Measurements from ENCODE around the gene CALY. TPM values are rescaled to one million over a fixed set of nuclear protein-coding genes. Genes with fewer than 3 reads are reported as not detected.

The CALY gene
- total RNA-seq, 1 donor from 2014 or later: 0.92 TPM

DNA sequence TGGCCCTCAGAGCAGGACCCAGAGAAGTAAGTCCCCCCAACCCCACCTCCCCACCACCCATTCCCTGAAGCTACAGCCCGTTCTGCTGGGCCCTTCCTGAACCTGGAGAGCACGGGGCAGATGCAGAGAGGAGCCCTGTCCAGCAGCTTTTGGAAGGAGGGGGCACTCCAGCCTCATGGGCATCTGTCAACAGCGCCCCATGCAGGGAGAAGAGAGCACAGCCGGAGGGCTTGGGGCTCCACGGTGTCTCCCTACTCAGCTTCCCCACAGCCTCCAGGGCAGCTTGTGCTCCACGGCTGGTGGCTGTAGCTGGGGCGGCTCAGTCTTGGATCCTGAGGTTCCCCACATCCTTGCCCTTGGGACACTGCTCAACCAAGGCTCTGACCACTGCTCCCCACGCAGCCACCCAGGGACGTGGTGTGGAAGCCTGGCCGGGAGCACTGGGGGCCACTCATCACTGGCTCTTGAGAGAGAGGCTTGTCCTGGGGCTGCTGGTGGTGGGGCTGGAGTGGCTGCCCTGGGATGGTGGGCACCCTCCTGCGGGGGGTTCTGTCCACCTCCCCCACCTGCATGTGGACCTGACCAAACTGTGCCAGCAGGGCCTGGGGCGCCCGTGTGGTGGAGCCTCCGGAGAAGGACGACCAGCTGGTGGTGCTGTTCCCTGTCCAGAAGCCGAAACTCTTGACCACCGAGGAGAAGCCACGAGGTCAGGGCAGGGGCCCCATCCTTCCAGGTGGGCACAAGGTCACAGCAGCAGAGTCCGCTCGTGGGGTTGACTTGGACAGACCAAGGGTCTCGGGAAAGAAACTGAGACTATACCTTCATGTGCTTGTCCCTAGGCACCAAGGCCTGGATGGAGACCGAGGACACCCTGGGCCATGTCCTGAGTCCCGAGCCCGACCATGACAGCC, 15.0 kb upstream of the CALY start:
- no peak for DNase-seq (ENCODE audit: low spot score)

DNA sequence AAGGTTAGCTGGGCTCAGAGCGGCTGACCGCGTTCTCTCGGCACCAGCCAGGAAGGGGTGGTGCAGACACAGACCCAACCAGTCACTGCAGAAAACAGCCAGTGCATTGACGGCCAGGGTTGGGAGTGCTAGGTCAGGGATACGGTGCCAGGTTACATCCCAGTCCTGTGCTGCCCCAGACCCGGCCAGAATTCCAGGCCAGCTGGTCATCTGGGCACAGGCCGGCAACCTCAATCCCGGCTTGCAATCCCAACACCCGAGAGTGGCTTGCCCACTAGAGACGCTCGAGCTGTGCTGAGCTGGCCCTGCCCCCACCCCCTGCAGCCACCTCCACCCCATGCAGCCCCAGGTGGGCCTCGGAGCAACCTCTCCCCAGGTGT, 14.2 kb upstream of the CALY start:
- no peak for DNase-seq (ENCODE audit: low spot score)

DNA sequence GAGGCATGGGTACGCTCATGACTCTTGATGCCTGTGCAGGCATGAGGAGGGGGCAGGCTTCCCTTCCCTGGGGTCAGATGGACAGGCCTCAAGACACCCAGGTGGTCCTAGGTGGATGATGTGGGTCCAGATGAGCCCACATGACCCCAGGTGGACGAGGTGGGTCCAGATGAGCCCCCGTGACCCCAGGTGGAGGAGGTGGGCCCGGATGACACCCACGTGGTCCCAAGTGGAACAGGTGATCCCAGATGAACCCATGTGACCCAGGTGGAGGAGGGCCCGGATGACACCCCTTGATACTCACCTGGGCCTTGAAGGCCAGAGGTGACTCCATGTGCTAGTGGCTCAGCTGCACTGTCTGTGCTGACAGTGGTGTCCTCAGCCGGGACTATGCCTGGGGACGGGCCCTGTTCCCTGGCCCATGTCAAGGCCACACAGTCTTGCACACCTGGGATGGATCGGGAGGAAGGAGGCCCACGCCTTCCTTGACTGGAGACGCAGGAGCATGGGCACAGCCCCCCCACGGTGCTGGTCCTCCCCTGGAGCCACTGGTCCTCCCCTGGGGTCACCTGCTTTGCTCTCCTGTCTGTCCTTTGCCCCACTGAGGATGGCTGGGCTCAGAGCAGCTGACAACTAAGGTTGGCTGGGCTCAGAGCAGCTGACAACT, 13.7 kb upstream of the CALY start:
- DNase-seq (ENCODE audit: low spot score): no peak

DNA sequence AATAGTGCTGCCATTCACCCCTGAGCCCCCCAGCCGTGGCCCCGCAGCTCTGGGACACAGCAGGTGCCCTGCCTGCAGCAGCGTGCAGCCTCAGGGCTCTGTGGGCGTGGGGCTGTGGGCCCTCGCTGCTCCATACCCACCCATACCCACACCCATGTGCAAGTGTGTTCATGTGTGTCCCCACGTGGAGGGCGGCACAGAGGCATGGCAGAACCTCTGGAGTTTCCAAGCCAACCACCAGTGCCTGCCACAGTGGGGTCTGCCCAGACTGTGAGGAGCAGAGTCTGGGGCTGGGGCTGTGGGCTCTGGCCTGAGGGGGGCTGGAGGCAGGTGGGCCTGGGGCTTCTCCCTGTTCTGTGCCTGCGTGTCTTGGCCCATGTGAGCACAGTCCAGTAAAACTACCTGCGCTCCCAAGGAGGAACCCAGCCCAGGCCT, 12.9 kb upstream of the CALY start:
- no peak for DNase-seq (ENCODE audit: low spot score)

DNA sequence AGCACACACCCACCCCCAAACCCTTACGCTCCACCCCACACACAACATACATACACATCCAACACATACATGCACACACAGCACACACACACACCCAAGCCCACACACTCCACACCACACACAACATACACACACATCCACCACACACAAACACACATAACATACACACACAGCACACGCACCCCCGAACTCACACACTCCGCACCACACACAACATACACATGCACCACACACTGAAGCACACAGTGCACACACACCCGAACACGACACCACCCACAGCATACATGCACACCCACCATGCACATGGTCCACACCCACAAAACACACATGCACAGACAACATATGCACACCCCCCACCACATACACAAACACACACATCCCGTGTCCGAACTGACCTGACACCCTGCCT, 12.5 kb upstream of the CALY start:
- no peak for DNase-seq (ENCODE audit: low spot score)

DNA sequence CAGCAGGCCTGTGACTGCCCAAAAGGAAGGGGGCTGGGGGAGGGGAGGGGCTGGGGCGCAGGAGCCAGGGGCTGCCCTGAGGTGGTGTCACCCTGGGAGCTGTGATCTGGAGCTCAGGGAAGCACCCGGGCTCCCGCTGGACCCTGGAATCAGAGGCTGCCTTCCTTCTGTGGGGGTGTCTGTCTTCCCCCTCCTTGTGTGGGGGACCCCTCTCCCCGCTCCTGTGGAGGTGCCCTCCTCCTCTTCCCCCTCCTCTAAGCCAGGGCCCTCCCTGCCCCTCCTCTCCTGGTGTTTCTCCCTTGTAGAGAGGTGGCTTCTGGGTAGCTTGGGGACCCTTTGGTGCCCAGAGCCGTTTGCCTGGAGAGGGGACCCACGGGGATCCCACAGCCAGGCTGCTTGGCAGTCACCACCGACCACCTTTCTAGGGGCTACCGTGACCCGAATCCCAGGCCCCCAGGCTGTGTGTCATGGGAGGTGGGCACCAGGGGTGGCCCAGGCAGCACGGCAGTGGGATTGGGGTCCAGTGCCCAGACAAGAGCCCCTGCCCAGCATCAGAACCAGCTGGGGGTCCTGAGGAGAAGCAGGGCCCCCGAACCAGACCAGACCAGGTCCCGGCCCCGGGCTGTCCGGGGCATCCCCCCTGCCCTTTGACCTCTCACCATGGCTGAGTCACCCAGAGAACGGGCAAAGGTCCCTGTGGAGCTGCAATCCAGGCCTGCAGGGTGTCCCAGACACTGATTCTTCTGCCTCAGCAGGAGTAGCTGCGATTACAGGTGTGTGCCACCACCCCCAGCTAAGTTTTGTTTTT, 11.2 kb upstream of the CALY start:
- no peak for DNase-seq (ENCODE audit: low spot score)

DNA sequence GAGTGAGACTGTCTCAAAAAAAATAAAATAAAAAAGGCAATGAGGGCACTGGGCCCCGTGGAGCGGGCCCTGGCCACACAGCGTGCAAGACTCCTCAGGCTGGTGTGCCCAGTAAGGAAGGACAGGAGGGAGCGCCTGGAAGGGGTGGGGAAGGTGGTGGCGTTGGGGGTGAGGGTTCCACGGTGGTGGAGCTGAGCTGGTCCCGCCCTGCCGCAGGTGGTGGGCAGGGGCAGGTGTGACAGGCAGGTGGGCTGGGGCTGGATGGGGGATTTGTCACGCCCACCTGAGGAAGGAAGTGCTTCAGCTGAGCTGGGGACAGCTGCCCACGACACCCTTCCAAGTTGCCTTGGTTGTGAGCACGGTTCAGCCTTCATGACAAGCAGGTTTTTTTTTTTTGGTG, 9.7 kb upstream of the CALY start:
- no peak for DNase-seq (ENCODE audit: low spot score)

DNA sequence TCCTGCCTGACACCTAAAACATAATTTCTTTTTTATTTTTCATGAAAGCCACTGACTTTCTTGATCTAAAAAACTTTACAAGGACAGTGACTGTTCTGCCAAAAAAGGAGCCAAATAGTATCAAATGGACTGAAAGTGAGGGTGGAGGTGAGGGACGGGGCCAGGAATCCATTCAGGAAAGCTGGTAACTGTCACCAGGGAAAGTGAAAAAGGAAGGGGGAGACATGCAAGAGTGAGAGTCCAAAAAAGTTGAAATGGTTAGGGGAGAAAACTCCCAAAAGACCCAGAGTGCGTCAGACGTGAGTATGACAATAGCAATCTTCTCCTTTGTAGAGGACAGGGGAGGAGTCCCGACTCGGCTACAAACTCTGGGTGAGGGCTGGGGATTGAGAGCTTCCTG, 7.5 kb upstream of the CALY start:
- no peak for DNase-seq (ENCODE audit: low spot score)

DNA sequence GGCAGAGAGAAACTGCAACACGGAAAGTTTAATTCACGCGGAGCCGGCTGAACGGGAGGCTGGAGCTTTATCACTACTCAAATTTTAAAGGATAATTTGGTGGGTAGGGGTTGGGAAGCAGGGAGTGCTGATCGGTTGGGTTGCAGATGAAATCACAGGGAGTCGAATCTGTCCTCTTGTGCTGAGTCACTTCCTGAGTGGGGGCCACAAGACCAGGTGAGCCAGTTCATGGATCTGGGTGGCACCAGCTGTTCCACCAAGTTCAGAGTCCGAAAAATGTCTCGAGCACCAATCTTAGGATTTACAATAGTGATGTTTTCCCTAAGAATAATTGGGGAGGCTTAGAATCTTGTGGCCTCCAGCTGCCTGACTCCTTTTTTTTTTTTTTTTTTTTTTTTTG, 6.9 kb upstream of the CALY start:
- DNase-seq (ENCODE audit: low spot score): no peak

DNA sequence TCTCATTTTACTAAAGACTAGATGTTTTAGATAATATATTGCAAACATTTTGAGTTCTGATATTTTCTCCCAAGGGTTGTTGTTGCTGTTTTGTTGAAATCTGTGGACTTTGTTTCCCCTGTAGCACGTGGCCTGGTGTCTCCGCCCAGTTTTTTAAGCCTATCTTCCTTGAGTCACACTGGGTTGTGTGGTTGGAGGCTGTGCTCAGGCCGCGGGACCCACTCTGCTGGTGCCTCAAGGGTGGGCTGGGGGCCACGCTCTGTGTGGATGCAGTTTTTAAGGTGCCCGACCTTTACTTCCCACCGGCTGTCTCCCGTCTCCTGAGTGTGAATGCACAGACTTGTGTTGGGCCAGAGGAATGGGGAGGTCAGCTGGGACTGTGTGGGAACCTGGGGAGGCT, 6.2 kb upstream of the CALY start:
- no peak for DNase-seq (ENCODE audit: low spot score)

DNA sequence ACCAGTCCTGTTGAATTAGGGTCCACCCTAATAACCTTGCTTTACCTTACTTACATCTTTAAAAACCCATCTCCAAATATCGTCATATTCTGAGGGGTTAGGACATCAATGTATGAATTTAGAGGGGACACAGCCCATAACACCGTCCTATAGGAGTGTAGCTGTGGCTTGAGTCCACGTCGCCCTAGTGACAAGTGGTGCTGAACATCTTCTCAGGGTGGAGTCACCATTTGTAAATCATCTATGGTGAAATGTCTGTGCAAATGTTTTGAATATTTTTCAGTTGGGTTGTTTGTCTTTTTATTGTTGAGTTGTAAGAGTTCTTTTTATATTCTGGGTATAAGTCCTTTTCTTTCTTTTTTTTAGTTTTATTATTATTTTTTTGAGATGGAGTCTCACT, 5.3 kb upstream of the CALY start:
- DNase-seq (ENCODE audit: low spot score): no peak

DNA sequence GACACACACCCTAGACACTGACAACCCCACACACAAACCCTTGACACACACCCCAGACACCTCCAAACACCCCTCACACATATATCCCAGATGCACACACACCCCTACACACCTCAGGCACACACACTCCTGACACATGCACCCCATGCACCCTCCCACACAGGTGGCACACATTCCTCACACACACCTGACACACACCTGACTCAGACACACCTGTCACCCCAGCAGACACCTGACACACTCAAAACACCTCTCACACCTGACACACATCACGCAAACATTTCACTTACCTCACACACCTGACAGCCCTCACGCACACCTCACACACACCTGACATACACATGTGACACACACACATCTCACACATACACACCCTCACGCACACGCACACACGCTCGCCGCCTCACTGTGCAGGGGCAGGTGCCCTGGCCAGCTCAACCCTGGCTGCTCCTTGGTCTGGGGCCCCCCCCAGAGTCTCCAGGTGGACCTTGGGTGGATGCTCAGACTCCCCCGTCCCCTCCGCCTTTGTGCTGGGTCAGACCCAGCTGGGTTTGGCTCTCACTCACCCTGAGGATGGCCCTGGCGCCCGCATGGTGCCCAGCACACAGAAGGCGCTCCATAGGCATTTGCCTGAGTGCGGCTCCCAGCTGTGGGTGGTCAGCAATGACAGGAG, 3.1 kb upstream of the CALY start:
- no peak for DNase-seq (ENCODE audit: low spot score)

DNA sequence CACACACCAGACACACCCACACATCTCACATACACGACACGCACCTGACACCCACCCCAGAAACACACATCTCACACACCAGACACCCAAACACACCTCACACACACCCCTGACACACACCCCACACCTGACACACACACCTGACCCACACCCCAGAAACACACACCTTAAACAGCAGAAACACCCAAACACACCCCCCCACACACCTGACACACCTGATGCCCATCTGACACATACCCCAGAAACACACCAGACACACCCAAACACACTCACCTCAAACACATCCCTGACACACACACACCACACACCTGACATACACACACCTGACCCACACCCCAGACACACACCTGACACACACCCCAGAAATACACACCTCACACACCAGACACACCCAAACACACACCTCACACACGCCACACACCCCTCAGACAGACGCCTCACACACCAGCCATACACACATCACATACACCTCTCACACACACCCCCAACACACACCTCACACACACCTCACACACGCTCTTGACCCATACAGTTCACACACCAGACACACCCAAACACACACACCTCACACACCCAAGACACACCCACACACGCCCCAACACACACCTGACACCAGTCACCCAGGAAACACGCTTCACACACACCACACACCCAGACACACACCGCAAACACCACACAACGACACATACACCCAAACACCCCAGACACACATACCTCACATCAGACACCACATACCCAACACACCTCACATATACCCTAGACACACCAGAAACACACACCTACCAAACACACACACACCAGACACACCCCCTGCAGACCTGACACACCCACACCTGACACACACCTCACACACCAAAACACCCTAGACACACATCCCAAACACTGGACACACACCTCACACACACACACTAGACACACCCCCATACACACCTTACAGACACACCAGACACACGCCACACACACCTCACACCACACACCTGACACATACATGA, 1.7 kb upstream of the CALY start:
- no peak for DNase-seq (ENCODE audit: low spot score)

DNA sequence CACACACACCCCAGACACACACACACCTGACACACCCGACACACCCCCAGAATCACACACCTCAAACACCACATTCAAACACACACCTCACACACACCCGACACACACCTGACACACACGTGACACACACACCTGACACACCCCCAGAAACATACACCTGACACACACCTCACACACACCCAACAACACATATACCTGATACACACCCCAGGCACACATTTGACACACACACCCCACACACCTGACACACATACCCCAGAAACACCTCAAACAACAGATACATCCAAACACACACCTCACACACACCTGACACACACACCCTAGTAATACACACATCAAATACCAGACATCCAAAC, 652 bp upstream of the CALY start:
- no peak for DNase-seq (ENCODE audit: low spot score)

DNA sequence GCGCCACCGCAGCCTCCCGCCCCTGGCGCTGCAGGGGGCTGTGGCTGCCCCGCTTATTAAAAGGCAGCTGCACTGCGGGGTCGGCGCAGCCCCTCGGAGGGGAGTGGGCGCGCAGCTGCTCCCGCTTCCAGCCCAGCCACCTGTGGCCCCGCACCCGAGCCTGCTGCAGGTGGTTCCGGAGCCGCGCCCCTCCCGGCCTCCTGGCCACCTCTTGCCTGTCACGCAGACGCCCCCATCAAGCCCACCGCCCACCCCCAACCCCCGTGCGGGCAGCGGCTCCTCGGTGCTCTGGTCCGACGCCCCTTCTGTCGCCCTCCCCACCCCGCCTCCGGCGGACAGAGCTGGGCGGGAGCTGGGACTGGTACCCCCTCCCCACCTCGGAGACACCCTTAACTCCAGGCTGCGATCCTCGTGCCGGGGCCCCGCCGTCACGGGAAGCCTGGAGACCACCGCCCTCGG, 549 bp downstream of the CALY start:
- no peak for DNase-seq (ENCODE audit: low spot score)

DNA sequence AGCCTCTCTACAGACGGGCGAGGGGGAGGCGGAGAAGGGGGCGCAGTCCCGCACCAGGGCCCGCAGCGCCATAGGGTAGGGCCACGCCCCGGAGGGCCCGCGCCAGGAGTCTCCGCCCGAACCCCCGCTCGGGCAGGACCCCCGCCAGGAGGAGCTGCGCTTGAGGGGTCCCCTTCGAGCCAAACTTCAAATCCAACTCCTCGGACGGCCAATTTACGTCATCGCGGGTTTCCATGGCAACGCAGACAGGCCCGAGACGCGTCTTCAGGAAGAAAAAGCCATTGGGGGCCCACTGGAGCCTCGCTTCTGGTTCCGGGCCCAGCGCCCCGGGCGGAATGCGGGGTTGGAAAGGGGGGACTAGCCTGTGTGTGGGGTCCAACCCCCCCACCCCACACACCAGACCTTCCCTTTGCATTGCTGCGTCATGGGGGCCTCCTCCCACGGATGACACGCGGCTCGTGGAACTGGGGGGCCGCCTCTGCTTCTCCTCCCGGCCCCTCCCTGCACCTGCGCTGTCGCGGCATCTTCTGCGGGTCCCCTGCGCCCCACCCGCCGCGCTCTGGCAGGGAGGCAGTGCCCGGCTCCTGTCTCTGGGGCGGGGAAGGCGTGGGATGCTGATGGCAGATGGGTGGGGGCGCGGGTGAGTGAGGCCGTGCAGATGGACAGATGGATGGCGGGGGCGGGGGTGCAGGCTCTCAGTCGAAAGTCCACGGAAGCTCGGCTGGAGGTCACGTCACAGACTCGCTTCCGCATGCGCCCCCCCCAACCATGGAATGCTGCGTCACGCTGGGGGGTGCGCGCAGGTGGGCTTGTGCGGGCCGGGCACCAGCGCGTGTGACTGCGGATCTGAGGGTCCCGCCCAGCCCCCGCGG, 1.2 kb downstream of the CALY start:
- DNase-seq (ENCODE audit: low spot score): peak; percentile 60

DNA sequence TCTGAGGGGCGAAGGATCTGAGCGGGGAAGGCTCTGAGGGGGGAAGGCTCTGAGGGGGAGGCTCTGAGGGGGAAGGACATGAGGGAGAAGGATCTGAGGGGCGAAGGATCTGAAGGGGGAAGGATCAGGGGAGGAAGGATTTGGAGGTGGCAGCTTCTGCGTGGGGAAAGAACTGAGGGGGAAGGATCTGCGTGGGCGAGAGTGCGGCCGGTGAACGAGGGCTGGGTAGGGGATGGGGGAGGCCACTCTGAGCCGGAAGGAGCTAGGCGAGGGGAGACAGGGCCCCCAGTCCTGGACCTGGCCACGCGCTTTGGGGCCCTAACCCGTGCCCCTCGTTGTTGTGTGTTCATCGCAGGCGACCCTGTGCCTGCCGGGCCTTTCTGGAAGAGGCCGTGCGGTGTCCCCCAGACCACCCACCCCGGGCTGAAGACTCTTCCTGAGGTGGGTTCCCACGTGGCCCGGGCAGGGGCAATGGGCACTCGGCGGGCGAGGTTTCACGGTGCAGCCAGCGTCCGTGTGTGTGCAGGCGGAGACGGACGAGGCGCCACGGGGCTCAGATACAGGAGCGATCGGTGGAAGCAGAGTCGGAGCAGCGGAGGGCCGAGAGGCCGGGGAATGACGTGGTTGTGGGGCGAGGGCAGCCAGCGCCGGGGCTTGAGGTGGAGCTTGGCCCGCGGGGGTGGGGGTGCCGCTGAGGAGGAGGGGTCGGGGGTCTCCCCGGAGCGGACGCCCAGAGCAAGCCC, 2.0 kb downstream of the CALY start:
- no peak for DNase-seq (ENCODE audit: low spot score)

DNA sequence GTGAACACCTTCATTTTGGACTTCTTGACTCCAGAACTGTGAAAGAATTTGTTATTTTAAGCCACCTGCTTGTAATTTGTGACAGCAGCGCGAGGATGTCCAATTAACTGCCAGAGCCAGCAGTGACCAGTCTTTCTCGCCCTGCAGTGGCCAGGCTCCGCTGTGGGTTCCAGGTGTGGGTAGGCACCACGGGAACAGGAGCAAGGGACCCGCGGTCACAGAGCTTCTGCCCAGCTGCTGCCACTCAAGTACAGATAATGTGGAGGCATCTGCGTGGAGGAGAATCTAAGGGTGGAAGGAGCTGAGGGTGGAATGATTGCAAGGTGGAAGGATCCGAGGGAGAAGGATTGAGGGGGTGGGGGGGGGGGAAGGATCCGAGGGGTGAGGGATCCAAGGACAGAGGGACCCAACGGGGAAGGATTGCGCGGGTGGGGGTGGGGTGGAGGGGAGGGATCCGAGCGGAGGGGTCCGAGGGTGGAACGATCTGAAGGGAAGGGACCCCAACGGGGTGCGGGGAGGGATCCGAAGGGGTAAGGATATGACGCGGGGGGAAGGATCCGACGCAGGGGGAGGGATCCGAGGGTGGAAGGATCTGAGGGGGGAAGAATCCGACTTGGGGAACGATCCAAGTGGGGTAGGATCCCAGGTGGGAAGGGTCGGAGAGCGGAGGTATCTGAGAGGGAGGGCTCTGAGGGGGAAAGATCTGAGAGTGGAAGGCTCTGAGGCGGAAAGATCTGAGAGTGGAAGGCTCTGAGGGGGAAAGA, 3.6 kb downstream of the CALY start:
- no peak for DNase-seq (ENCODE audit: low spot score)

All from mucosa of gallbladder (tissue), 1 donor.